ENCODE data around the gene PCNX2. TPM values are rescaled to one million over a fixed set of nuclear protein-coding genes. Genes with fewer than 3 reads are reported as not detected.

The PCNX2 gene
- total and polyA plus RNA-seq, 2 of the 8 experiments (the other 6 are each of a cell fraction or from before 2014, with no cell fraction given) = 46.1 to 57.6 TPM

DNA sequence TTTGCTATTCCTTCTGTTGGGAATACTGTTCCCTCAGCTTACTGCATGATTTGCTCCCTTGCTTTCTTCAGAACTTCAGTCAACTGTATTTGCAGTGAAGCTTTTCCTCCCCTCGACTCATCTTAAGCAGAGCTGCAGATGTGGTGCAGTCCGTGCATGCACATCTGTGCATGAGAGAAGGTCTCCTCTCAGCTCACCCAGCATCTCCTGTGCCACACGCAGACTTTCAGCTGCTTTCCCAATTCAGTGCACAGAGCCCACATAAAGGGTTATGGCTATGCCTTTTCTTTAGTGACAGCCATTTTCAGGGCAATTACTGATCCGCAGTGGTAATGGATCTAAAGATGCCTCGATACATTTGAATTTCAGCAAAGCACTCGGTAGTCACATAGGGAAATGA, 358.6 kb downstream of the PCNX2 start (continued):
- TF ChIP-seq, protein P1, sequence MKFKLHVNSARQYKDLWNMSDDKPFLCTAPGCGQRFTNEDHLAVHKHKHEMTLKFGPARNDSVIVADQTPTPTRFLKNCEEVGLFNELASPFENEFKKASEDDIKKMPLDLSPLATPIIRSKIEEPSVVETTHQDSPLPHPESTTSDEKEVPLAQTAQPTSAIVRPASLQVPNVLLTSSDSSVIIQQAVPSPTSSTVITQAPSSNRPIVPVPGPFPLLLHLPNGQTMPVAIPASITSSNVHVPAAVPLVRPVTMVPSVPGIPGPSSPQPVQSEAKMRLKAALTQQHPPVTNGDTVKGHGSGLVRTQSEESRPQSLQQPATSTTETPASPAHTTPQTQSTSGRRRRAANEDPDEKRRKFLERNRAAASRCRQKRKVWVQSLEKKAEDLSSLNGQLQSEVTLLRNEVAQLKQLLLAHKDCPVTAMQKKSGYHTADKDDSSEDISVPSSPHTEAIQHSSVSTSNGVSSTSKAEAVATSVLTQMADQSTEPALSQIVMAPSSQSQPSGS (IDR thresholded peaks at IDR 0.05; ENCODE audit: low read length) = no peak
- no peak for TF ChIP-seq CREB1 (IDR thresholded peaks at IDR 0.05)
- TF ChIP-seq, protein P2, sequence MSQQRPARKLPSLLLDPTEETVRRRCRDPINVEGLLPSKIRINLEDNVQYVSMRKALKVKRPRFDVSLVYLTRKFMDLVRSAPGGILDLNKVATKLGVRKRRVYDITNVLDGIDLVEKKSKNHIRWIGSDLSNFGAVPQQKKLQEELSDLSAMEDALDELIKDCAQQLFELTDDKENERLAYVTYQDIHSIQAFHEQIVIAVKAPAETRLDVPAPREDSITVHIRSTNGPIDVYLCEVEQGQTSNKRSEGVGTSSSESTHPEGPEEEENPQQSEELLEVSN (IDR thresholded peaks at IDR 0.05) = no peak
- TF ChIP-seq SIRT6 (IDR thresholded peaks at IDR 0.05; ENCODE audit: low read length) = no peak
- TF ChIP-seq SRF (IDR thresholded peaks at IDR 0.05; ENCODE audit: low read depth, low read length) = no peak
- no peak for TF ChIP-seq NANOG (IDR thresholded peaks at IDR 0.05; ENCODE audit: insufficient read depth, low read depth, low read length, poor library complexity, severe bottlenecking)
- TF ChIP-seq POU5F1 (IDR thresholded peaks at IDR 0.05; ENCODE audit: low read depth, low read length) = no peak
- no peak for TF ChIP-seq KDM4A (IDR thresholded peaks at IDR 0.05; ENCODE audit: low read depth, low read length, severe bottlenecking)
- TF ChIP-seq RBBP5 (IDR thresholded peaks at IDR 0.05; ENCODE audit: borderline replicate concordance, low read depth, low read length) = no peak
- TF ChIP-seq KDM1A (IDR thresholded peaks at IDR 0.05; ENCODE audit: borderline replicate concordance, low read length) = no peak

Other genes with a start within 250 kb of the PCNX2 start
- gene MAP3K21, start 32.0 kb upstream of the PCNX2 start, total RNA-seq (2021; fragmentation: NEBNext Ultra II Directional; extraction: Animal tissue kit (Norgen Biotek cat#: 25700)) = 21.3 and 21.8 TPM in 2 replicates
- gene MAP3K21, start 32.0 kb upstream of the PCNX2 start, polyA plus RNA-seq (2011; rRNA removed) = 15.9 and 21.2 TPM in 2 replicates